ENCODE results near the gene FSD1.

FSD1 gene

GRCh38 chr19:4300589-4300988, 3.8 kb upstream of the FSD1 start:
- TF ChIP-seq CTCF (conservative IDR thresholded peaks at IDR 0.05), result no peak
- no peak overlapping the region for H3K27ac ChIP-seq

- no peak overlapping the region for H3K27ac ChIP-seq
- no peak for TF ChIP-seq CTCF (conservative IDR thresholded peaks at IDR 0.05)
Observed at GRCh38 chr19:4301590-4302242, 2.7 kb upstream of the FSD1 start.

- H3K27ac ChIP-seq, result no peak within 1 kb of the TSS
- no peak for TF ChIP-seq CTCF (conservative IDR thresholded peaks at IDR 0.05)
Observed at GRCh38 chr19:4302243-4302640, 2.2 kb upstream of the FSD1 start, which contains the start of gene TMIGD2. TMIGD2 (minus strand) TSS chr19:4302389; CDS start chr19:4302385, 4 bp downstream.

GRCh38 chr19:4303819-4304537, 420 bp upstream of the FSD1 start:
- H3K27ac ChIP-seq, result no peak overlapping the region
- no peak for TF ChIP-seq CTCF (conservative IDR thresholded peaks at IDR 0.05)

GRCh38 chr19:4305257-4305612, 837 bp downstream of the FSD1 start:
- no peak overlapping the region for H3K27ac ChIP-seq
- TF ChIP-seq CTCF (conservative IDR thresholded peaks at IDR 0.05), result no peak

- H3K27ac ChIP-seq, result no peak overlapping the region
- TF ChIP-seq CTCF (conservative IDR thresholded peaks at IDR 0.05), result no peak
Observed at GRCh38 chr19:4305659-4306058, 1.3 kb downstream of the FSD1 start.

- TF ChIP-seq CTCF (conservative IDR thresholded peaks at IDR 0.05), result no peak
- H3K27ac ChIP-seq, result no peak overlapping the region
Observed at GRCh38 chr19:4310247-4311121, 6.1 kb downstream of the FSD1 start.
